ENCODE results near the gene ZBTB40.

- TF ChIP-seq CTCF (IDR thresholded peaks at IDR 0.05) (no peak), POLR2A (IDR thresholded peaks at IDR 0.05) (no peak)
Observed at GRCh38 chr1:22489823-22490222, 38.2 kb downstream of the ZBTB40 start.
